Esophagus muscularis mucosa (tissue), 4 donors: ENCODE measurements around the gene PTGER2. TPM values are rescaled to one million over a fixed set of nuclear protein-coding genes. Genes with fewer than 3 reads are reported as not detected.
A peak's percentile ranks its signal among the peaks of the same experiment; 100 is the strongest.

Experiments used
- DNase-seq: peaks from one replicate; pipeline ENCODE4 v3.0.0-alpha.2; 2017; ENCODE audit errors: extremely low spot score
- H3K27ac ChIP-seq, 4 donors: fragments of 200-600 bp; sonication (generic); replicated peaks in 1 of 4; 1 replicate in 3 of 4; 2 replicates in 1 of 4; pipeline ENCODE4 v1.5.1; 2016 to 2019; ENCODE audit warnings: mild to moderate bottlenecking in 1 of 4
- H3K27me3 ChIP-seq, 4 donors: fragments of 200-600 bp; sonication (generic); one replicate each; pipeline versions ENCODE4 v1.5.1 to v1.6.0; 2016 to 2019
- H3K36me3 ChIP-seq, 4 donors: fragments of 200-600 bp; sonication (generic); one replicate each; pipeline ENCODE4 v1.5.1; 2016 to 2019
- H3K4me1 ChIP-seq, 4 donors: fragments of 200-600 bp; sonication (generic); one replicate each; pipeline ENCODE4 v1.5.1; 2016 to 2019
- H3K4me3 ChIP-seq, 4 donors: fragments of 200-600 bp; sonication (generic); 1 replicate in 2 of 4; 2 replicates in 2 of 4; pipeline ENCODE4 v1.5.1; 2016 to 2019; ENCODE audit warnings: mild to moderate bottlenecking in 4 of 4, moderate library complexity in 1 of 4
- H3K9me3 ChIP-seq, 4 donors: fragments of 200-600 bp; sonication (generic); 1 replicate in 3 of 4; 2 replicates in 1 of 4; pipeline ENCODE4 v1.5.1; 2016 to 2019
- EP300 ChIP-seq: sonication (generic); formaldehyde crosslinking; IDR thresholded peaks from one replicate; pipeline ENCODE4 v1.6.1; 2017; ENCODE audit warnings: antibody characterized with exemption
- POLR2A ChIP-seq: fragments of 450-650 bp; IDR thresholded peaks from one replicate; pipeline ENCODE4 v1.6.1; 2017; ENCODE audit warnings: antibody characterized with exemption, moderate library complexity, mild to moderate bottlenecking, low read depth
- POLR2AphosphoS5 ChIP-seq, 2 donors: sonication (generic); formaldehyde crosslinking; IDR thresholded peaks; one replicate each; pipeline ENCODE4 v1.6.1; 2017; ENCODE audit warnings: antibody characterized with exemption in 2 of 2
- WGBS: methylation state at CpG from one replicate; pipeline ENCODE4 v1.1.5; 2018; 5-methylcytosine and 5-hydroxymethylcytosine counted together
- intact Hi-C: fragments of 100-400 bp; cut with DNase I; formaldehyde crosslinking; loops from one replicate; pipeline ENCODE4 v1.15.1; 2023
- total RNA-seq, 4 donors: library from RNA; depleted of rRNA; stranded (reverse); fragments of >200 nt; gene quantifications; one replicate each; pipeline versions ENCODE4 v1.1.0 to v1.2.1, GENCODE V29; 2016
- TF ChIP-seq, protein P1 (sequence below), 3 experiments: fragments of 200-600 bp in 2 of 3; fragments of 450-650 bp in 1 of 3; sonication (generic) in 2 of 3; IDR thresholded peaks; one replicate each; pipeline ENCODE4 v1.5.1; 2017 to 2019; ENCODE audit warnings: antibody characterized with exemption in 3 of 3, mild to moderate bottlenecking in 2 of 3, moderate library complexity in 1 of 3

PTGER2 gene
- total RNA-seq, 4 donors from 2014 or later = 2.1 to 6.3 (median 4.4) TPM

DNA sequence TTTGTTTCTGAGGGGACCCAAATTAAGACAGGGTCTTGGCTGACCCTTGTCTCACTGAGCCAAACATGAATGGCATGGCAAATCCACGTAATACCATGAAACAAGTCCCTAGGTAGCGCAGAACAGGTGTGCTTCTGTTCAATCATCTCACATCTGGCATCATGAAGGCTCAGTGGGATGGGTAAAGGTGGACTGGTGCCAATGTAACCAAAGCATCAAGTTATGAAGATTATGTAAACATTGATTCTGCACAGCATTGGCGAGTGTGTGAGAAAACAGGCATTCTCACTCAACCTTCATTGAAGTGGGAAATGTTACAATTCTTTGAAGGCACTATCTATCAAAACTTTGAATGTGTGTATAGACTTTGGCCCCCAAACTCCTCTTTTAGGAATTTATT lies 41.9 kb downstream of the PTGER2 start:
- Histone ChIP-seq H3K27me3 (no peaks in the 10 kb centered on the region), H3K9me3 (no peaks in the 10 kb centered on the region), H3K4me1 (peaks cover 0 to 20% (median 13%) of the 10 kb centered on the region in 4 donors), H3K36me3 (no peaks in the 10 kb centered on the region), H3K27ac (no peak overlapping the region), H3K4me3 (no peak overlapping the region)
- WGBS = 81% methylated on average over 3 of the region's 3 CpGs
- no peak for DNase-seq
- TF ChIP-seq EP300 (no peak), POLR2A (no peak)
- intact Hi-C loops = no loop called here

DNA sequence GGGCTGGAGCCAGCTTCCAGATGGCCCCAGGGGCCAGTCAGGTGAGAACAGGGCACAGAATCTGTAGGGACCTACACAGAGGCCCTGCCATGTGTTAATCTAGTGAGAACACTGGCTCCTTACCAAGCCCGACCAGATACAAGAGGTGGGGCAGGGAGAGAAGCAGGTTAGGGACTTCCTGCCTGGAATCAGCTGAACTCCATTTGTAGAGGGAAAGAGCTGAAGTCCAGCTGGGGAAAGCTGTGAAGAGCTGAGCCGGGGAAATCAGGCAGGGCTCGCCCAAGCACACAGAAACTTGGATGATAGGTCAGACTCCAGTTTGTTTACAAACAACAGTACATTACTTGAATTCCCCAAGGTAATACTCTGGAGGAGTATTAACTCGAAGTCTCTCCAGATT lies 46.7 kb downstream of the PTGER2 start:
- H3K4me3 ChIP-seq = no peak overlapping the region
- intact Hi-C loops = no loop called here
- peak overlapping the region in 1 of 4 donors; percentile 7 for H3K27ac ChIP-seq

DNA sequence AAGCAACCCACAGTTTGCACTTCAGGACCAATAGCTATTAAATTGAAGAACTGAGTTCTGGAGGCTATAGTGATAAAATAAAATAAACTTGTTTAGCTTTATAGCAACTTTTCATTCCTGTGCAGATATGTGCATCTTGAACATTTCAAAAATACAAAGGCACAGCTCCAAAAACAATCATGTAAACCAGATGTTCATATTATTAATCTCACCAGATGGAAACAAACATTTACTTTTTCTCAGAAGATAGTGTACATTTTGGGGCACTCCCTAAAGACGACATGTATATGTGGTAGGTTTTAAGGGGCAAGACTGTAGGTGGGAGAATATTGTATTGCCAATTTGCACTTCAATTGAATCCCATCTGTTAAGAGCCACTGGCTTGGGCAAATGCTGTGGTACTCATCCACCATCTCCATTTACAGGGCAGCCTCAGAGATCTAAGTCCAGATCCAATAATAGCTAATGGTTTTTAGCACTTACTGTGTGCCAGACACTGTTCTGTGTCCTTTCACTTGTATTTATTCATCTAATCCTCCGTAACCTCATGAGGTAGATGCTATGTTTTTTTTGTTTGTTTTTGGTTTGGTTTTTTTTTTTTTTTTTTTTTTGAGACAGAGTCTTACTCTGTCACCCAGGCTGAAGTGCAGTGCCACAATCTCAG lies 49.1 kb downstream of the PTGER2 start:
- Histone ChIP-seq H3K4me3 (no peak overlapping the region), H3K27ac (no peak overlapping the region), H3K27me3 (no peaks in the 10 kb centered on the region), H3K9me3 (no peaks in the 10 kb centered on the region), H3K36me3 (no peaks in the 10 kb centered on the region), H3K4me1 (peaks cover 0 to 5% (median 0%) of the 10 kb centered on the region in 4 donors)
- no peak for DNase-seq
- 78% methylated on average over 2 of the region's 2 CpGs for WGBS
- no peak for TF ChIP-seq POLR2A
- no peak for TF ChIP-seq EP300
- TF ChIP-seq, protein P1, sequence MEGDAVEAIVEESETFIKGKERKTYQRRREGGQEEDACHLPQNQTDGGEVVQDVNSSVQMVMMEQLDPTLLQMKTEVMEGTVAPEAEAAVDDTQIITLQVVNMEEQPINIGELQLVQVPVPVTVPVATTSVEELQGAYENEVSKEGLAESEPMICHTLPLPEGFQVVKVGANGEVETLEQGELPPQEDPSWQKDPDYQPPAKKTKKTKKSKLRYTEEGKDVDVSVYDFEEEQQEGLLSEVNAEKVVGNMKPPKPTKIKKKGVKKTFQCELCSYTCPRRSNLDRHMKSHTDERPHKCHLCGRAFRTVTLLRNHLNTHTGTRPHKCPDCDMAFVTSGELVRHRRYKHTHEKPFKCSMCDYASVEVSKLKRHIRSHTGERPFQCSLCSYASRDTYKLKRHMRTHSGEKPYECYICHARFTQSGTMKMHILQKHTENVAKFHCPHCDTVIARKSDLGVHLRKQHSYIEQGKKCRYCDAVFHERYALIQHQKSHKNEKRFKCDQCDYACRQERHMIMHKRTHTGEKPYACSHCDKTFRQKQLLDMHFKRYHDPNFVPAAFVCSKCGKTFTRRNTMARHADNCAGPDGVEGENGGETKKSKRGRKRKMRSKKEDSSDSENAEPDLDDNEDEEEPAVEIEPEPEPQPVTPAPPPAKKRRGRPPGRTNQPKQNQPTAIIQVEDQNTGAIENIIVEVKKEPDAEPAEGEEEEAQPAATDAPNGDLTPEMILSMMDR (IDR thresholded peaks at IDR 0.05) = no peak
- no peak for TF ChIP-seq POLR2AphosphoS5 (IDR thresholded peaks at IDR 0.05)
- intact Hi-C loops = no loop called here

More for the DNA sequence above, 46.7 kb downstream of the PTGER2 start:
- TF ChIP-seq, protein P1 (IDR thresholded peaks at IDR 0.05) = no peak
- TF ChIP-seq POLR2AphosphoS5 (IDR thresholded peaks at IDR 0.05) (no peak), EP300 (no peak), POLR2A (no peak)
- peaks cover 0 to 5% (median 2%) of the 10 kb centered on the region in 4 donors for H3K4me1 ChIP-seq
- no peaks in the 10 kb centered on the region for H3K27me3 ChIP-seq
- H3K36me3 ChIP-seq = no peaks in the 10 kb centered on the region
- DNase-seq = no peak
- 52% methylated on average over 4 of the region's 4 CpGs for WGBS
- no peaks in the 10 kb centered on the region for H3K9me3 ChIP-seq

DNA sequence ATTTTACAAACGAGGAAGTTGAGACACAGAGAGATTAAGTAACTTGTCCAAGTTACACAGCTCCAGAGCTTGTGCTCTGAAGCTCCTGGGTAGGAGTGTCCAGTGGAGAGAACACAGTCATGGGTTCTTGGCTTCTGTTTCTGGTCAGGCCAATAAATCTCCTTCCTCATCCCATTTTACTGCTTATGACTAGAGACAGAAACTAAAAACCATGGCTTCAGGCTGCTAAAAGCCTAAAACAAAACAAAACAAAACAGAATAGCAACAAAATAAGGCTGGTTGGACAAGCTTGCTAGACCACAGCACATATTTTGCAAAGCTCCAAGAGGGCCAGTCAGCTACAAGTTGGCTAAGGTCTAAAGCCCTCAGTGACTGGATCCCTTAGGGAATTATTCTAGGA lies 49.8 kb downstream of the PTGER2 start:
- Histone ChIP-seq H3K36me3 (no peaks in the 10 kb centered on the region), H3K9me3 (no peaks in the 10 kb centered on the region), H3K27ac (no peak overlapping the region), H3K27me3 (no peaks in the 10 kb centered on the region), H3K4me1 (peaks cover 0 to 7% (median 0%) of the 10 kb centered on the region in 4 donors), H3K4me3 (no peak overlapping the region)
- DNase-seq = no peak
- intact Hi-C loops = no loop called here
- TF ChIP-seq, protein P1 (IDR thresholded peaks at IDR 0.05) = no peak
- TF ChIP-seq EP300 (no peak), POLR2A (no peak), POLR2AphosphoS5 (IDR thresholded peaks at IDR 0.05) (no peak)
- 92% methylated on average over 1 of the region's 1 CpG for WGBS

DNA sequence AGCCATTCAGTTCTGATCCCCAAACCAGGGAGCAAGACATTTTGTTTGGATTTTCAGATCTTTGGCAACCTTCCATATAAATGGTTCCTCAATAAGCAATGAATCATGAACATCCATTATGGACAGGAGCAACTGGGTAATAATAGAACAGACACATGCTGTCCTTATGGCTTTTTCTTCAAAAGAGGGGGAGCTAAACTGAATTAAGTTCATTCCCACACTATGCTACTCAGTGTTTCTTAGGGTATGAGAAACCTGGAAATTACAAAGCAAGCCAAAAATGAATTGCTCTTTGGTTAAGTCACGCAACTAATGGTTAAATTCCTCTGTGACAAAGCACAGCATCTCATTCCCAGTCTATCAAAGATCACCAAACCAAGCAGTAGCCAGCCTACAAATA lies 51.0 kb downstream of the PTGER2 start:
- TF ChIP-seq, protein P1 (IDR thresholded peaks at IDR 0.05) = no peak
- TF ChIP-seq EP300 = no peak
- no peak for TF ChIP-seq POLR2A
- no peak for TF ChIP-seq POLR2AphosphoS5 (IDR thresholded peaks at IDR 0.05)

More for the DNA sequence above, 51.0 kb downstream of the PTGER2 start:
- no peak overlapping the region for H3K27ac ChIP-seq
- no peaks in the 10 kb centered on the region for H3K9me3 ChIP-seq
- 100% methylated on average over 1 of the region's 1 CpG for WGBS
- H3K27me3 ChIP-seq = no peaks in the 10 kb centered on the region
- no peaks in the 10 kb centered on the region for H3K36me3 ChIP-seq
- H3K4me1 ChIP-seq = peaks cover 0 to 17% (median 7%) of the 10 kb centered on the region in 4 donors
- no peak overlapping the region for H3K4me3 ChIP-seq
- intact Hi-C loops = no loop called here
- DNase-seq = no peak
